ENCODE results near the gene RAB37. TPM values are rescaled to one million over a fixed set of nuclear protein-coding genes. Genes with fewer than 3 reads are reported as not detected.
A peak's percentile ranks its signal among the peaks of the same experiment; 100 is the strongest.

Gene RAB37
- total RNA-seq, 4 donors from 2014 or later: 0.48 to 3.0 (median 1.4) TPM

DNA sequence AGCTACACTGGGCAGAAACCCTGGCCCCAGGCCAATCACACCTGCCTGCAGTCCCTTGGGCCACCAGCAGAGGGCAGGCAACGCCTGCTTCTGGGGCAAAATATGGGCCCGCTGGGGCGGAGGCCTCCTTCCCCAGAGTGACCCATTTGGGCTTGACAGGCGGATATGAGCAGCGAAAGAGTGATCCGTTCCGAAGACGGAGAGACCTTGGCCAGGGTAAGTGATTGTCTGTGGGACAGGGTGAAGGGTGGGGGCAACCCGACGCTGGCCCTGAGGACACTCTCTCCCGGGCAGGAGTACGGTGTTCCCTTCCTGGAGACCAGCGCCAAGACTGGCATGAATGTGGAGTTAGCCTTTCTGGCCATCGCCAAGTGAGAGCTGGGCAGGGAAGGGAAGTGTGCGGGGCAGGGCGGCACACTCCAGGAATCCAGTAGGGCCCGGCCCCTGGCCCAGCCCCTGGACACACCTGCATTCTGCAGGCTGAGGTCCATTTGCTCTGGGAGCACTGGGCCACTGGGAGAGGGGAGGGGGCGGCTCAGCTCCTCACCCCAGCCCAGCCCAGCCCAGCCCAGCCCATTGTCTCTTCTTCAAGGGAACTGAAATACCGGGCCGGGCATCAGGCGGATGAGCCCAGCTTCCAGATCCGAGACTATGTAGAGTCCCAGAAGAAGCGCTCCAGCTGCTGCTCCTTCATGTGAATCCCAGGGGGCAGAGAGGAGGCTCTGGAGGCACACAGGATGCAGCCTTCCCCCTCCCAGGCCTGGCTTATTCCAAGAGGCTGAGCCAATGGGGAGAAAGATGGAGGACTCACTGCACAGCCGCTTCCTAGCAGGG, 7.9 kb downstream of the RAB37 start:
- DNase-seq (ENCODE audit: low spot score): peak; percentile 96
- peak; percentile 49 for ATAC-seq (ENCODE audit: low FRiP score)
- TF ChIP-seq, protein P1, sequence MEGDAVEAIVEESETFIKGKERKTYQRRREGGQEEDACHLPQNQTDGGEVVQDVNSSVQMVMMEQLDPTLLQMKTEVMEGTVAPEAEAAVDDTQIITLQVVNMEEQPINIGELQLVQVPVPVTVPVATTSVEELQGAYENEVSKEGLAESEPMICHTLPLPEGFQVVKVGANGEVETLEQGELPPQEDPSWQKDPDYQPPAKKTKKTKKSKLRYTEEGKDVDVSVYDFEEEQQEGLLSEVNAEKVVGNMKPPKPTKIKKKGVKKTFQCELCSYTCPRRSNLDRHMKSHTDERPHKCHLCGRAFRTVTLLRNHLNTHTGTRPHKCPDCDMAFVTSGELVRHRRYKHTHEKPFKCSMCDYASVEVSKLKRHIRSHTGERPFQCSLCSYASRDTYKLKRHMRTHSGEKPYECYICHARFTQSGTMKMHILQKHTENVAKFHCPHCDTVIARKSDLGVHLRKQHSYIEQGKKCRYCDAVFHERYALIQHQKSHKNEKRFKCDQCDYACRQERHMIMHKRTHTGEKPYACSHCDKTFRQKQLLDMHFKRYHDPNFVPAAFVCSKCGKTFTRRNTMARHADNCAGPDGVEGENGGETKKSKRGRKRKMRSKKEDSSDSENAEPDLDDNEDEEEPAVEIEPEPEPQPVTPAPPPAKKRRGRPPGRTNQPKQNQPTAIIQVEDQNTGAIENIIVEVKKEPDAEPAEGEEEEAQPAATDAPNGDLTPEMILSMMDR (IDR thresholded peaks at IDR 0.05): peak; percentile 27 to 98 (median 97)

DNA sequence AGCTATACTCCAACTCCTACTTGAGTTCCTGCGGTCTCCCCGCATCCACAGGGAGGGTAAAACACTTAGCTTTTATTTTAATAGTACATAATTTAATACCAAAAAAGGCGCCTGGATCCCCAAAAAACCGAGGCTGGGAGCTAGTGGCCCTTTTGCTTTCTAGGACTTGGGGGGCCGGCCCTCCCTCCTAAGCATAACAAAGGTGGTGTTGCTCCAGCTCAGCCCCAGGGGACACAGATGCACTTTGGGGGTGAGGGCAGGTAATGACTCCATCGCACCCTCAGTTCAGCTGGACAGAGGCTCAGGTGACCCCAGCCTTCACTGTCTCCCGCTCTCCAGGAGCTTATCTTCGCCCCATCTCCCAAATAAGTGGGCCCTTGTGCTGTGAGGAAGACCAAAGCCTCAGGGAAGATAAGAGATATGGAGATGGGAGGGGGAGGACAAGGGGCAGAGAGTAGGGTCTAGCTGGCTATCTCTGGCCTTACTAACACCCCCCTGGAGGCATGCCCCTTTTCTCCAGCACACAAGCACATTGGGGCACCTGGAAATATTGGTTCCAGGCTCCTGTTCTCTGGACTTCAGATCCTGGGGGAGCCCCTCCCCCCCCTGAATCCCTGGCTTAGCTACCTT, 8.6 kb downstream of the RAB37 start:
- no peak for ATAC-seq (ENCODE audit: low FRiP score)
- TF ChIP-seq, protein P1 (IDR thresholded peaks at IDR 0.05): no peak
- no peak for DNase-seq (ENCODE audit: low spot score)

DNA sequence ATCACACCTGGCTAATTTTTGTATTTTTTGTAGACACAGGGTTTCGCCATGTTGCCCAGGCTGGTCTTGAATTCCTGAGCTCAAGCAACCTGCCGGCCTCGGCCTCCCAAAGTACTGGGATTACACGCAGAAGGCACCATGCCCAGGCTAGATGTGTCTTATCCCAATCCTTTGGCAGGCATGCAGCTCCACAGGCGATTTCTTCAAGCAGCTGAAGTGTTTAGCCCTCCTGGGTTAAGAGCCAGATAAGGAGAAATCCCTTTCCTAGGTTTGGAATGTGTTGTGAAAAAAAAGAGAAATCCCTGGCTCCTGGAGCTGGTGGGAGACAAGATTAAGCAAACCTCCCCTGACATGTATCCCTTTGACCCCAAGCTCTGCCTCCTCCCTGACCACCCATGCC, 9.3 kb downstream of the RAB37 start:
- no peak for DNase-seq (ENCODE audit: low spot score)

DNA sequence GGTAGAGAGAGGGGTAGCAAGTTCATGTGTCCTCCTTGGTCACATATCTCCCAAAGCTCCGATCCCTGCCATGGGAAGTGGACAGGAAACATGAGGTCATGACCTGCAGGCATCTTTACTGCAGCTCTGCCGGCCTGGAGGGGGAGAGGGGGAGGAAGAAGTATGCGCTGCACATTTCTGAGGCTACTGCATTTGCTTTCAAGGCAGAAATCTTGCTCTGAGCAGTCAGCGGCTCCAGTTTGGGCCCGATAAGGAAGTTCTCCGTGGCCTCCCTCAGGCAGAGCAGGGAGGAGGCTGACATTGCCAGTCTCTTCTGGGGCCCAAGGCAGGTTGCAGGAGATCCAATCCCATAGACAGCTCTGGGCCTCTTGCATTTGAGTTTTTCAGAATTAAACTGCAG, 9.9 kb downstream of the RAB37 start:
- no peak for ATAC-seq (ENCODE audit: low FRiP score)
- no peak for DNase-seq (ENCODE audit: low spot score)
- TF ChIP-seq, protein P1 (IDR thresholded peaks at IDR 0.05): no peak

More for the DNA sequence above, 9.3 kb downstream of the RAB37 start:
- peak; percentile 2 for ATAC-seq (ENCODE audit: low FRiP score)
- TF ChIP-seq, protein P1 (IDR thresholded peaks at IDR 0.05): no peak

DNA sequence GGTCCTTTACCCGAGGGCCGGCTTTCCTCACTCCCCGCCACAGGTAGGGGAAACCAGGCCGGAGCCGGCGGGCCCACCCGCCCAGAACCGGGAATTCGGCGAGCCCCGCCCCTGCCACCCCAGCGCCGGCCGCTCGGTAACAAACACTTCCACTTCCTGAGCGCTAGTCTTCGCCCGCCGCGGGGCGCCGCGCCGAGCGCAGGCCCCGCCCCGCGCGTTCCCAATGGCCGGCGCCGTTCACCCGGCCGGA, 11.1 kb downstream of the RAB37 start:
- DNase-seq (ENCODE audit: low spot score) (no peak), ATAC-seq (ENCODE audit: low FRiP score) (no peak)
- TF ChIP-seq, protein P1 (IDR thresholded peaks at IDR 0.05): no peak

DNA sequence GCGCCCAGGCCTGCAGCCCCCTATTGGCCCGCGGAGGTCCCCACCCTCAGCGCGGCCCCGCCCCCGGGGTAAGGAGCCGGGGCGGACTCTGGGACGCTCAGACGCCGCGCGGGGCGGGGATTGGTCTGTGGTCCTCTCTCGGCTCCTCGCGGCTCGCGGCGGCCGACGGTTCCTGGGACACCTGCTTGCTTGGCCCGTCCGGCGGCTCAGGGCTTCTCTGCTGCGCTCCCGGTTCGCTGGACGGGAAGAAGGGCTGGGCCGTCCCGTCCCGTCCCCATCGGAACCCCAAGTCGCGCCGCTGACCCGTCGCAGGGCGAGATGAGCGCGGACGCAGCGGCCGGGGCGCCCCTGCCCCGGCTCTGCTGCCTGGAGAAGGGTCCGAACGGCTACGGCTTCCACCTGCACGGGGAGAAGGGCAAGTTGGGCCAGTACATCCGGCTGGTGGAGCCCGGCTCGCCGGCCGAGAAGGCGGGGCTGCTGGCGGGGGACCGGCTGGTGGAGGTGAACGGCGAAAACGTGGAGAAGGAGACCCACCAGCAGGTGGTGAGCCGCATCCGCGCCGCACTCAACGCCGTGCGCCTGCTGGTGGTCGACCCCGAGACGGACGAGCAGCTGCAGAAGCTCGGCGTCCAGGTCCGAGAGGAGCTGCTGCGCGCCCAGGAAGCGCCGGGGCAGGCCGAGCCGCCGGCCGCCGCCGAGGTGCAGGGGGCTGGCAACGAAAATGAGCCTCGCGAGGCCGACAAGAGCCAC, 11.6 kb downstream of the RAB37 start, which contains the start of gene NHERF1:
NHERF1 (plus strand) TSS at position 100 of the 750 bp plus-strand sequence; CDS start at position 319, 219 bp downstream.
- DNase-seq (ENCODE audit: low spot score) (peak; percentile 83), ATAC-seq (ENCODE audit: low FRiP score) (peak; percentile 91)
- TF ChIP-seq, protein P1 (IDR thresholded peaks at IDR 0.05): no peak

Data from omental fat pad (tissue), 4 donors.